G401 (cell line): ENCODE results near the gene PTMA. TPM values are rescaled to one million over a fixed set of nuclear protein-coding genes. Genes with fewer than 3 reads are reported as not detected.
A peak's percentile ranks its signal among the peaks of the same experiment; 100 is the strongest.

Experiments used
- DNase-seq: peaks from one replicate; pipeline ENCODE4 v3.0.0-alpha.2; 2015; ENCODE audit warnings: low spot score
- in situ Hi-C: cut with HindIII; loops from 2 replicates; pipeline ENCODE4 v1.10.0; 2016; ENCODE audit warnings: low sequenced_read_pairs, mixed read lengths
- total RNA-seq: library from RNA; depleted of rRNA; stranded (reverse); fragments of >200 nt; shearing (Covaris generic); gene quantifications from 2 replicates; pipeline ENCODE4 v1.2.3, GENCODE V29; 2014

PTMA gene
- total RNA-seq, 1 experiment from 2014 or later = 1,509 TPM

DNA sequence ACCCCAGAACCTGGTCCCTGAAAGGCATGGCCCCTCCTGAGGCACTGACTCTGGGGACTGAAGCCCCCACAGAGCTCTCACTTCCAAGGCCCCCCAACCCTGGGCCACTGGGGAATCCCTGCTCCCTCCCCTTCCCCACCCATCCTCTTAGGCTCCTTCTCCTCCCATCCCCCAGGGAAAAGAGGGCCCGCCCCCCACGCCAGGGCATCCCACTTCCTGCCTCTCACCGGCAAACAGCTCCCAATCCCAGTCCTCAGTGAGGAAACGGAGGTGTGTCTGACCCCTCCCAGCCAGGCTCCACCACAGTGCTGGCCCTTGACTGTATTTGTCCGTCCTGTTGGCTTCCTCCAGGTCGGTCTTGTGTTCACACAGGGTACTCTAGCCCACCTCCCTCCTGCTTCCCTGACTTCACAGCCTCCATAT lies 35.0 kb upstream of the PTMA start:
- DNase-seq = peak; percentile 63

DNA sequence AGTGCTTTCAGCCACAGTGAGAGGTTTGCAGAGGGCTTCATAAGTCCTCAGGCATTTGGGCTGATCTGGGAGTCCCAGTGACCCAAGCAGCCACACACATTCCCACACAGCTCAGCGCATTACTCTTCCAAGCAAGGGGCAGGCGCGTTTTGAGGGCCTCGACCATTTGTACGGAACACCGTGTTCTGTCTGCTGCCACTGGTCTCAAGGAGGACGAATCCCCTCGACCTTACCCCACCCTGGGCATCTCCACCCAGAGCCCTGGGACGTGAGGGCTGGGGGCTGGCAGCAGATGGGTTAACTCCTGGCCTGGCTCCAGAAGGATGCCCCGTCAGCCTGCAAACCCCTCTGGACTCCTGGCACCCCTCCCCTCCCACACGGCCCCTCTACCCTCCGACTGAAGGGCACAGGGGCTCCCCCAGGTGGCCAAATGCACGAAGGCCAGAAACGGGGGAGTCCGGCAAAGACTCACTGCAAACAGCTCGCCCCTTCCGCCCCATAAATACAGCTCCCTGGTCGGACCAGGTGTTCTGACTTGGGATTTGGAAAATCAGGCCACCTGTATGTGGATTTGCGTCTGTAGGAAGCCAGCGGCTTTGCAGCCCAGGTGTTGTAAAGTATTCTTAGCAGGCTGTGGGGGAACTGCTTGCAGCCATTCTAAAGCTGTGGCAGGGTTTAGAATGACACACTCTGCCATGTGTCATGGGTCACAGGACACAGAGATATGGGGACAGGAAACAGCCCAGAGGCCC lies 33.6 kb upstream of the PTMA start:
- peak; percentile 73 for DNase-seq
- in situ Hi-C loops = no loop called here

More for the DNA sequence above, 35.0 kb upstream of the PTMA start:
- in situ Hi-C loops = no loop called here

DNA sequence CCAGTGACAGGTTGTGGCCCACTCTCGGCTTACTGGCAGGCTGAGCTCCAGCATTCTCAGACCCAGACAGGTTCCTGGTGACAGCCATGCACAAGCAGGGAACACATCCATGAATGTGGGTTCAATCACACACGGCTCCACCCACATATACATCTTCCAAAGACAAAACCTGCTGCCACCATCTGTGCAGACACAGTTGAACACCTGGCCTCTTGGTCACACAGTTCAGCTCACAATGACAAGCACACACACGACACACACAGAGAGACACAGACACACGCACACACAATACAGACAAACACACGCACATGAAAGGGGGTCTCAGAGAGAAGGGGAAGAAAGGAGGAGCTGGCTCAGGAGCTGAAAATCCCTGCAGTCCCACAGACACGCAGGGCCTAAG lies 32.1 kb upstream of the PTMA start:
- in situ Hi-C loops = no loop called here
- DNase-seq = no peak

DNA sequence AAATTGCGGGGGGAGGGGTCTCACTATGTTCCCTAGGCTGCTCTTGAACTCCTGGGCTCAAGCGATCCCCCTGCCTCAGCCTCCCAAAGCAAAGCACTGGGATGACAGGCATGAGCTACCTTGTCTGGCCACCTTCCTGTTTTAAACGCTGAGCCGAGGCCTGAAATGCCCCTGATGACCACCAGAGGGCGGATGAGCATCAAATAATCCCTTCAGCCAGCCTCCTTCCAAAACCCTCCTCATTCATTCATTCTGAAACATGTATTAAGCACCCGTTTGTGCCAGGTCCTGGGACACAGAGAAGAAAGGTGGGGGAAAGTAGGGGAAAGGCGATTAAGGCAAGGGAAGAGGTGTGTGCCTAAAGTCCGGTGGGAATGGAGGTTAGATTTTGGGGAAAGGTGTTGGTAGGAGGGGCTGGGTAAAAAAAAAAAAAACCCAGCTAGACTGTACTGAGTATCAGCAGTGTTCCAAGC lies 30.7 kb upstream of the PTMA start:
- DNase-seq = peak; percentile 92
- in situ Hi-C loops = no loop called here

GRCh38 chr2:231679908-231680284 lies 28.4 kb upstream of the PTMA start:
- in situ Hi-C loops = no loop called here
- DNase-seq = no peak

GRCh38 chr2:231680285-231680991 lies 27.9 kb upstream of the PTMA start:
- in situ Hi-C loops = no loop called here
- DNase-seq = no peak

- in situ Hi-C loops = no loop called here
- DNase-seq = peak; percentile 66
Observed at GRCh38 chr2:231680992-231681852, 27.1 kb upstream of the PTMA start.

GRCh38 chr2:231682603-231683291 lies 25.6 kb upstream of the PTMA start:
- no peak for DNase-seq
- in situ Hi-C loops = no loop called here

DNA sequence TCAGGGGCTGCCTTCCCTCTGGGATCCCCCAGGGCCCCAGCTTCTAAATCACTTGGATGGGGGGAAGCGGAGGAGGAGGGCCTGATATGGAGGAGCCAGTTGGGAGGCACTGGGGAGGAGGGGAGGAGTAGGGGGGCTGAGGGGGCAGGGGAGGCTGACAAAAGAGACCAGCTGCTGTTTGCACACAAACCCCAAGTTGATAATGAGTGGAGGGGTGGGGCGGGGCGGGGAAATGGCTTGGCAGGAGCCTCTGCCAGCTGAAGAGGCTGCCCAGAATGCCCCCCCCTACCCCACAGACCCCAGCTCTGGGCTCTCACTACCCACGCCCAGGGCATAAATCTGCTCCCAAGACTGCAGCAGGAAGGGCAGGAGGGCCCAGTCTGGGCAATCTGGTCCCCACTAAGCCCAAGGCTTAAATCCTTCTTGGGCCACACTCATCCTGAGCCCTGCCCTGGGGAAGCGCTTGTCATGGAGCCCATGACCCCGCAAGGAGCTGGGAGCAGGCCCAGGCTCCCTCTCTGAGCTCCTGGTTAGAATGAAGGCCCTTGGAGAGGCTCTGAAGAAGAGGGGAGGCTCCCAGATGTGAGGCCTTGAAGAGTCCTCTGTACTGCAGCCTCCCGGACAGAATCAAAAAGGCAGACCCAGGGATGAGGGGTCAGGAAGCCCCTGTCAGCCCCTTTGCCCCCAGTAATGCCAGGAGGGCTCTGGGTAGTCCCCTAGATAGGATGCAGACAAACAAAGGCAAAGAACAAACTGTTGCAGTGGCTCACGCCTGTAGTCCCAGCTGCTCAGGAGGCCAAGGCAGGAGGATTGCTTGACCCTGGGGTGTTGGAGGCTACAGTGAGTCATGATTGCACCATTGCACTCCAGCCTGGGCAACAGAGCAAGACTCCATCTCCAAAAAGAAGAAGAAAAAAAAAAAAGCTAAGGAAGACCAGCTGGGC lies 24.8 kb upstream of the PTMA start:
- in situ Hi-C loops = no loop called here
- DNase-seq = no peak

- DNase-seq = no peak
- in situ Hi-C loops = no loop called here
Observed at GRCh38 chr2:231684314-231685223, 23.8 kb upstream of the PTMA start.

- in situ Hi-C loops = no loop called here
- no peak for DNase-seq
Observed at GRCh38 chr2:231685349-231686191, 22.8 kb upstream of the PTMA start.

GRCh38 chr2:231686192-231687100 lies 21.9 kb upstream of the PTMA start:
- in situ Hi-C loops = no loop called here
- no peak for DNase-seq

- no peak for DNase-seq
- in situ Hi-C loops = no loop called here
Observed at GRCh38 chr2:231687133-231687852, 21.0 kb upstream of the PTMA start.

DNA sequence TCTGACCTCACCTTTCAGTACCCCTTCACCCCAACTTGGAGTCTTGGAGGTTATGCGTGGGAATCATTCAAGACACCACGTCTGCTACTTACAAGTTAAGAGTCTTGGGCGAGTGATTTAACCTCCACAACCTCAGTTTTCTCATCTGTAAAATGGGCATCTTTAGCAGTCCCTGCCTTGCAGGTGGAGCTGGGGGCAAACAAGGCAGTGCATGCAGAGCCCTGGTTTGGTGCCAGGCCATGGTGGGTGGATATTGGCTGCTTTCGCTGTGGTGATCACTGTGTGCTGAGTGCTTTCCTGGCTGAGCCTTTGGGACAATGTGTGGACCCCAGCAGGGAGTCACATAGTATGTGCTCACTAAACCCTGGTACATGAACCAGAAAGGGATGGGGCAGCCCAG lies 20.4 kb upstream of the PTMA start:
- in situ Hi-C loops = no loop called here
- DNase-seq = no peak

DNA sequence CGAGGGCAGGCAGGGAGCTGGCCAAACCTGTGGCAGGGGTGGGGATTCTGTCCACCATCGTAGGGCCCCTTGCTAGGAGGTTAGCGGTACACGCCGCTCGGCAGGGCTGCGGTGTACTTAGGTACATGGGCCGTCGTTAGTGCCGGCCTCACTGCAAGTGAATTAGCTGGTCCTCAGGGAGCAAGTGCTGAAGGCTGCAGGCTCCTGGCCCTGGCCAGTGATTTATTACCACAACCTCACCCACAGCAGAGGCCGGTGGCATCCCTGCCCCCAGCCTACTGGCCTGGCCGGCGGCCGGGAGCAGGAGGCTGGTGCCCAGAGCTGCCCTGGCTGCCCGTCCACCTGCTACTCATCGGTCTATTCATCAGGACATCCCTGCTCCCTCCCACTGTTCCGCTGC lies 19.6 kb upstream of the PTMA start:
- in situ Hi-C loops = no loop called here

More for the DNA sequence above, 19.6 kb upstream of the PTMA start:
- peak; percentile 36 for DNase-seq
